HG03066 (cell line): ENCODE results near the gene AP4B1.
"Not testable (repeated sequence)": the region's sequence is repeated elsewhere in the genome, so short reads cannot be mapped to it uniquely, and the experiment has no call there.

Source experiments
- ATAC-seq: cut with Tn5 transposase; IDR thresholded peaks from one replicate; pipeline ENCODE4 v1.9.1; 2021; ENCODE audit warnings: low read depth; ENCODE audit not compliant: unreplicated experiment

AP4B1 gene

GRCh38 chr1:113904674-113905434 is at the start of gene AP4B1, which contains the start of gene DCLRE1B:
Gene AP4B1, minus strand, starts transcription at chr1:113904799. Its CDS starts 82 bp downstream, at chr1:113904717.
Gene DCLRE1B, plus strand, starts transcription at chr1:113905326. Its CDS starts 261 bp downstream, at chr1:113905587.
- peak; percentile 88 for ATAC-seq

DNA sequence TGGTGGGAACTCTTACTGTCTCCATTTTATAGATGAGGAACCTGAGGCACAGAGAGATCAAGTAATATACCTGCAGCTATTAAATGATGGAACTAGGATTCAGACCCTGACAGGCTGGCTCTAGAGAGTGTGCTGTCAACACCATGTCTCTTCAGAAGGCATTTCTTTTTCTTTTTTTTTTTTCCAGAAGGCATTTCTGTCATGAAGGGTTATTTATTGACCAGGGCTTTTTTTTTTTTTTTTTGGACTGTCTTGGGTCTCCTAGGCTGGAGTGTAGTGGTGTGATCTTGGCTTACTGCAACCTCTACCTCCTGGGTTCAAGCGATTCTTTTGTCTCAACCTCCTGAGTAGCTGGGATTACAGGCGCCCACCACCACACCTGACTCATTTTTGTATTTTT is 47.1 kb upstream of the AP4B1 start:
- no peak for ATAC-seq

- ATAC-seq: no peak
Observed at GRCh38 chr1:113950908-113951307, 46.3 kb upstream of the AP4B1 start.

- no peak for ATAC-seq
Observed at GRCh38 chr1:113949007-113949406, 44.4 kb upstream of the AP4B1 start.

- not testable (repeated sequence) for ATAC-seq
Observed at GRCh38 chr1:113948151-113948550, 43.6 kb upstream of the AP4B1 start.

DNA sequence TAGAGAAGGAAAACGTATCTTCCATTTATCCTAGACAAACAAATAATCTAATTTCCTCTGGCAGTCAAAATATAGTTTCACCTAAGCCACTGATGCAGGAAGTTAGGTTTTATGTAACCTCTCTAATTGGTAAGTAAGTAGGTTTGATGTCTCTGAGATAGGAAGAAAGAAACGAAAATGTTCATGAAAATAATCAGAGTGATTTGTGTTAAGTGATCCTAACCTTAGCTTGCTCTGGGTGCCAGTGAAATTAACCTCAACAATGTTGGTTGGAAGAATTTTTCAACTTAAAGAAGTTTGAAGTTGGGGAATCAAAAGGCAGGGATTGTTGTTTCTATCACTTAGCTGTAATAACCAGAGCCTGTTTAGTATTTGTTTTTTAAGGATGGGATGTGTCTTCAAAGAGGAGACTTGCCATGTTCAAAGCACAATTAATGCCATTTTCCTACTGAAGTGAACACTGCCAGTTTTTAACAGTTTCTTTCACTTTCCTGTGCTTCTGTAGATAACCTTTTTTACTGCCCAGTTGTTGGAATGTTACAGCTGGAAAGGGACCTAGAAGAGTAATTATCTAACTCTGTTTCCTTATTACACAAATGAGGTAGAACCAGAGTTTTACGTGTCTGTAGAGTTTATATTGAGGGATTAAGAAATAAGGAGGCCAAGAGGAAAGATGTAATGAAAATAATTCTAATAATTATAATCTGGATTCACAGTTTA is 42.9 kb upstream of the AP4B1 start:
- ATAC-seq: no peak

- no peak for ATAC-seq
Observed at GRCh38 chr1:113946678-113947387, 42.2 kb upstream of the AP4B1 start.

DNA sequence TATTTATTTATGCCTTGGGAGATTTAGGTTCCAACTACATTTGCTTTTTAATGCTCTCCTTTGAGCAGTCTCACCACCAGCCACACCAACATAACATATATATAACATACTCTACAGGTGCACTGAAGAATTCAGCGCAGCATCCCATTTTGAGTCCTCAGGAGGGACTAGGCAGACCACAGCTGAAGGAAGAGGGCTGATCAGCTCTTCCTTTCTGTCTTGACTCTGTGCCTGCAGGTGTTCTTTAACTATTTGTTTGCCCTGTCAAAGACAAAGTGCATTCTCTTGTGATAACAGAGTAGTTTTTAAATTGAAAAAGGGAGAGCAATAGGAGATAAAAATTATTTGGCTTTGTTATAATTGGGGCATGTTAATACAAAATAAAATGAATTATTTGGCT is 41.5 kb upstream of the AP4B1 start:
- ATAC-seq: no peak

- no peak for ATAC-seq
Observed at GRCh38 chr1:113945329-113945728, 40.7 kb upstream of the AP4B1 start.

DNA sequence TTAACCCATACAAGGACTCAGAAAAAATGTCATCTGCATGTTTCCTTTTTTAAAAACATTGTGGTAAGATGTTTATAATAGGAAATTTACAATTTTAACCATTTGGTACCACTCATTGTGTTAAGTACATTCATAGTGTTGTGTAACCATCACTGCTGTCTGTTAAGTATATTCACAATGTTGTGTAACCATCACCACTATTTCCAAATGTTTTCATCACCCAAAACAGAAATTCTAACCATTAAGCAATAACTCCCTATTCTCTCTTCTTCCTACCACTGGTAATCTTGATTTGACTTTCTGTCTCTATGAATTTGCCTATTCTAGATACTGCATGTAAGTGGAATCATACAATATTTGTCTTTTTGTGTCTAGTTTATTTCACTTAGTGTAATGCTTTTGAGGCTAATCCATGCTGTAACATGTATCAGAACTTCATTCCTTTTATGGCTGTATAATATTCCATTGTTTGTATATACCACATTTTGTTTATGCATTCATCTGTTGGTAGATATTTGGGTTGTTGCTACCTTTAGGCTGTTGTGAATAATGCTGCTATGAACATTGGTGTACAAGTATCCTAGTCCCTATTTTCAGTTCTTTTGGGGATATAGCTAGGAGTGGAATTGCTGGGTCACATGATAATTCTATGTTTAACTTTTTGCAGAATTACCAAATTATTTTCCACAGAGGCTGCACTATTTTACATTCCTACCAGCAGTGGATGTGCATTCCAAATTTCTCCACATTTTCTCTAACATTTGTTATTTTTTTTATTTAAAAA is 38.6 kb upstream of the AP4B1 start:
- ATAC-seq: no peak

GRCh38 chr1:113942527-113942926 is 37.9 kb upstream of the AP4B1 start:
- ATAC-seq: no peak

GRCh38 chr1:113941245-113941559 is 36.6 kb upstream of the AP4B1 start:
- no peak for ATAC-seq

GRCh38 chr1:113940365-113941244 is 36.0 kb upstream of the AP4B1 start:
- no peak for ATAC-seq

DNA sequence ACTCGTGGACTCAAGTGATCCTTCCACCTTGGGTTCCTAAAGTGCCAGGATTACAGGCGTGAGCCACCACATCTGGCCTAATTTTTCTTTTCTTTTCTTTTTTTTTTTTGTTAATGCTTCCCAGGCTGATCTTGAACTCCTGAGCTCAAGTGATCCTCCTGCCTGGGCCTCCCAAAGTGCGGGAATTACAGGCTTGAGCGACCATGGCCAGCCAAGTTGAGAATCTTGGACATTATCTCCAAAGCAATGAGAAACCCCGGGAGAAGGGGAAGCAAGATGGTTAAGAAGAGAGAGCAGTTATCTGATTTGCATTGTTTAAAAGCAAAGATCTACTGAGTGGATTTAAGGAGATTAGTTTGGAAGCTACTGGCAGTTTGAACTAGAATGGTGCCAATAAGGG is 33.6 kb upstream of the AP4B1 start:
- ATAC-seq: no peak

DNA sequence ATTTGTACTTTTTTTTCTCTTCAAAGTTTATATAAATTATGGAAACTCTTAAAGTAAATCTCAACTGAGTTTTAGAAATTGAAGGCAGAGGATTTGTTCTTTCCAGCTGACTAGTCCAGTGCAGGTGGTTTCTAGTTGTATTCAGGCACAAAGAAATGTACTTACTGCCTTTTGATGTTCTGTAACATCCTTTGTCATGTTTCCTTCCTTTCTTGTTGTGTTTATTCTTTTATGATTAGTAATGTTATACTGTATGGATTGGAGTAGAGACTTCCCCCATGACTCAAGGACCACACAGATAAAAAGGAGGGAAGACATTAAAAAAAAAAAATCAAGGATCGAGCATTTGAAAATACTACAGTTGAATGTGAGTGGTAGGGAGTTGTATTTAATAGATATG is 32.5 kb upstream of the AP4B1 start:
- no peak for ATAC-seq

- ATAC-seq: no peak
Observed at GRCh38 chr1:113935970-113936369, 31.4 kb upstream of the AP4B1 start.

DNA sequence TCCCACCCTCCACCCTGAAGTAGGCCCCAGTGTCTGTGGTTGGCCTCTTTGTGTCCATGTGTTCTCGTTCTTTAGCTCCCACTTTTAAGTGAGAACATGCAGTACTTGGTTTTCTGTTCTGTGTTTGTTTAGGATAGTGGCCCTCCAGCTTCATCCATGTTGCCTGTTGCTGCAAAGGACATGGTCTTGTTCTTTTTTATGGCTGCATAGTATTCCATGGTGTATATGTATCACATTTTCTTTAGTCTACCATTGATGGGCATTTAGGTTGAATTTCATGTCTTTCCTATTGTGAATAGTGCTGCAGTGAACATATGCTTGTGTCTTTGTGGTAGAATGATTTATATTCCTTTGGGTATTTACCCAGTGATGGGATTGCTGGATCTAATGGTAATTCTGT is 30.6 kb upstream of the AP4B1 start:
- ATAC-seq: no peak

- no peak for ATAC-seq
Observed at GRCh38 chr1:113934511-113935055, 30.0 kb upstream of the AP4B1 start.

GRCh38 chr1:113934006-113934405 is 29.4 kb upstream of the AP4B1 start:
- ATAC-seq: no peak
